GM18951 (cell line): Measurements from ENCODE around the gene ARHGAP28.

Experiments
- POLR2A ChIP-seq: IDR thresholded peaks from 4 replicates; pipeline ENCODE4 v1.6.1; 2011; ENCODE audit warnings: mild to moderate bottlenecking; ENCODE audit not compliant: insufficient read length, insufficient read depth; ENCODE audit errors: extremely low read depth
- in situ Hi-C: fragments of 300-500 bp; cut with MboI; formaldehyde crosslinking; loops from one replicate; pipeline ENCODE4 v1.12.0; 2022; ENCODE audit warnings: low sequenced_read_pairs, mixed read lengths, inconsistent platforms; ENCODE audit not compliant: unreplicated experiment

The ARHGAP28 gene

GRCh38 chr18:6962571-6963451 lies 233.3 kb downstream of the ARHGAP28 start:
- in situ Hi-C loops, result no loop called here

GRCh38 chr18:6963452-6964097 lies 234.1 kb downstream of the ARHGAP28 start:
- in situ Hi-C loops, result no loop called here
- no peak for TF ChIP-seq POLR2A

More at GRCh38 chr18:6962571-6963451, 233.3 kb downstream of the ARHGAP28 start:
- no peak for TF ChIP-seq POLR2A
